Left renal pelvis (tissue), 4 donors: Measurements from ENCODE around the gene TIGD3. TPM values are rescaled to one million over a fixed set of nuclear protein-coding genes. Genes with fewer than 3 reads are reported as not detected.

Experiments
- DNase-seq, 4 donors: peaks; one replicate each; pipeline ENCODE4 v3.0.0-alpha.2; 2013; ENCODE audit warnings: low read depth in 4 of 4, low spot score in 3 of 4
- polyA plus RNA-seq, 4 donors: library from polyadenylated mRNA; unstranded; fragments of 120-200 nt; gene quantifications; one replicate each; pipeline ENCODE4 v1.2.1, GENCODE V29; 2013; ENCODE audit not compliant: insufficient read length in 4 of 4

TIGD3 gene
- polyA plus RNA-seq, 4 donors, result 0.41 to 0.69 (median 0.55) TPM

- no peak for DNase-seq
Measured at GRCh38 chr11:65363770-65364169, 9.2 kb downstream of the TIGD3 start.

- peak in 1 of 4 donors; percentile 51 for DNase-seq
Measured at GRCh38 chr11:65366340-65366773, 11.8 kb downstream of the TIGD3 start.

- no peak for DNase-seq
Measured at GRCh38 chr11:65370659-65371049, 16.1 kb downstream of the TIGD3 start.

- DNase-seq, result no peak
Measured at GRCh38 chr11:65373839-65374580, 19.5 kb downstream of the TIGD3 start.

GRCh38 chr11:65375012-65375411, 20.5 kb downstream of the TIGD3 start:
- no peak for DNase-seq

- no peak for DNase-seq
Measured at GRCh38 chr11:65376138-65376713, 21.7 kb downstream of the TIGD3 start.

DNA sequence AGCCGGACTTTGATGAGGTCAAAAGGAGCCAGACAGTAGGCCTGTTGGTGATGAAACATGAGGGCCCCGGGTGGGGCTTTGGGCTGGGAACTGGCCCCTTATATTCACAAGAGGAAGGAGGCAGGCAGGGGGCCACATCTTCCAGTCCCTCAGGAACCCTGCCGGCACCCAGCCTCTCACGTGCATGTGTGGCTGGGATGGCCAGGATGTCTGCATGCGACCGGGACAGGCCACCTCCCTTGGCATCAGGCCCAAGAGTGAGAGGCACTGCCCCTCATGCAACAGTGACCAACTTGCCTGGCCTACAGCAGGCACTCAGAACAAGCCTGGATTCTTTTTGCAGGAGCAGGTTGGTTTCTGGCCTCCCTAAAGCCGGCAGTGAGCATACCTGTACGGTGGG, 22.5 kb downstream of the TIGD3 start:
- no peak for DNase-seq

DNA sequence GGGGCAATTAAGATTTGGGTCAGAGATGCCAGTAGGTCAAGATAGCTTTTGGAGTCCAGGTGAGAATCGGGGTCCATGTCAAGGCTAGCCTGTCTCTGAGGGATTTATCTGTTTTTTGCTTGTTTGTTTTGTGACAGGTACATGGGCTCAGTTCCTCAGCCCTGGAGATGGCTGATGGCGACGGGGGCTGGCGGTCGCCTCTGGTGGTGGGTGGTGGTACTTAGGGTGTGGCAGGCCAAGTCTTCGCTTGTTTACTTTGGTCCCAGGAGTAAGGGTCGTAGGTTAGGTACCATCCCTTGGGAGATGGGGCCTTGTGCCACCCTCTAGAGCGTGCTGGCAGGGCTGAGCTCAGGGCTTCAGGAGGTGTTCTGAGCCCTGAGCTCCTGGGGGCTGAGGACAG, 23.2 kb downstream of the TIGD3 start:
- no peak for DNase-seq

DNA sequence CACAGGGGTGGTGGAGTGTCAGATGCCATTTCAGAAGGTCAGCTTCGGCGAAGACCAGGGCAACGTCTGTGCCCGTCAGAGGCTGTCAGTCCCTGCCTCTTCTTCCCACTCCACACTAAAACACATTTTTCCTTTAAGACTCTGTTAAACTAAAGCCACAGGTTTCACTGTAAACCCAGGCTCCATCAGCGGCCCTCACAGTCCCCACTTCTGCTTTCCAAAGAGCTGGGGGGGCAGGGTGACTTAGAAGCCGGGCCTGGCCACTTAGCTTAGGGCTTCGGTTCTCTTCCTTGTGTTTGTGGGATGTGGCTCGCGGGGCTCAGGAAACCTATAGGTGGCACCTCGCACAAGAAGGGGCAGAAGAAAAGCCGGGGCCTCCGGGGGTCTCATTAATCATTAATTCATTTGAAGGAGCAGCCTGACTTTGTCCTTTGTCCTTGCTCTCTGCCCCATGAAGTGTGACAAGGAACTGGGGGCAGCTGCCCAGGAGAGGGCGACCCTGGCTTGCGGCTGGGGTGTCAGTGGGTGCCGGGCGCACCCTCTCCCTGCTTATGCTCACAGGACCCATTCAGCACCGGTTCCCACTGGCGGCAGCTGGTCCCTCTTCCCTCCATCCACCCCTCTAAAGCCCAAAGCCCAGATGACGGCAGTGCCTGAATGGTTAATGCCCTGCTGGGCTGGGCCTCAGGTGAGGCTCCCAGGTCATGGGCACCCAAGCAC, 23.8 kb downstream of the TIGD3 start:
- DNase-seq, result no peak

GRCh38 chr11:65378928-65379638, 24.5 kb downstream of the TIGD3 start:
- DNase-seq, result no peak

- DNase-seq, result no peak
Measured at GRCh38 chr11:65379698-65380459, 25.3 kb downstream of the TIGD3 start.

GRCh38 chr11:65380460-65381119, 26.0 kb downstream of the TIGD3 start:
- no peak for DNase-seq

DNA sequence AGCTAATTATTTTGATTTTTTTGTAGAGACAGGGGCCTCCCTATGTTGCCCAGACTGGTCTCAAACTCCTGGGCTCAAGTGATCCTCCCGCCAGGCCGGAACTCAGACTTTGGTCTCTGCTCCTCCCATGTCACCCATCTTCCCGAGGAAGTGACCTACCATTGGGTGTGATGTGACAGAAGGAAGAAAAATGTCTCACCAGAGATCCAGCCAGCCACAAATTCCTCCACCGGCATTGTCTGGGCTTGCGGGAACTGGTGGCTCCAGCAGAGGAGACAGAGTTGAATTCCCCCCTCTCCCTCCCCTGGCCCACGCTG, 27.1 kb downstream of the TIGD3 start:
- DNase-seq, result peak in 1 of 4 donors; percentile 27

DNA sequence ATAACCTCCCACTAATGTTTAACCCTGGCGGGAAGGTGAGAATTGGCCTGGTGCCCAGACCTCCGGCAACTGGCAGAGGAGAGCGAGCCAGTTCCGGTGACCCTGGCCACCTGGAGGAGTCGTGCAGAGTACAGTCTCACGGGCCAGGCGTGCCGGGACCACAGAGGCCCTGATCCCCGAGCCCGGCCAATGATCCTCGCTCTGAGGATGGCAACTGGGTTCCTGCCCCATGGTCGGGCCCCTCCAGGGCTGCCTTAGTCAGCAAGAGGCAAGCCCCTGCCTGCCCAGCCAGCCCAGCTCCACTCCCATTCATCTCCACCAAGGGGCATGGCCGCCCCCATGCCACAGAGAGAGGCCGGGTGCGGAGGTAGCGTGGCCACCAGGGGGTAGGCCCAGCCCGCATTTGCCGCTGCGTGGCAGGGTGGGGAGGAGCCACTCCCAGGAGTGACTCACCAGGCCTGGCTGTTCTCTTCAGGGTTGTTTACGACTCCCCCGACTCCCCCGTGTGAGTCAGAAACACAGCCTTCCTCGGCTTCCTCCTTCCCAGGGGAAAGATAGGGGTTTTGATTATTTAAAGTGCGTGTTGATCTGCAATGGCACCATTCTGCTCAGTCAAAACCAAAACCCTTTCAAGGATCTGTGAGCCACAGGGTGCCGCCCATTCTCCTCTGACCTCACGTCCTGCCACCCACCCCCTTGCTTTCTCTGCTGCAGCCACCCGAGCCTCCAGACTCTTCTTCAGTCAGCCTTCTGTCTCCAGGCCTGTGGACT, 27.7 kb downstream of the TIGD3 start, which contains the start of gene SLC25A45:
Gene SLC25A45 (minus strand): TSS at position 614 of the 771 bp plus-strand sequence. CDS start 695 bp downstream, outside the sequence.
- peak; percentile 71 to 80 (median 76) for DNase-seq

- no peak for DNase-seq
Measured at GRCh38 chr11:65382804-65383368, 28.3 kb downstream of the TIGD3 start.

- DNase-seq, result no peak
Measured at GRCh38 chr11:65383778-65384177, 29.2 kb downstream of the TIGD3 start.

GRCh38 chr11:65384301-65384889, 29.8 kb downstream of the TIGD3 start:
- no peak for DNase-seq
